ENCODE results near the gene ULBP2. TPM values are rescaled to one million over a fixed set of nuclear protein-coding genes. Genes with fewer than 3 reads are reported as not detected.
"Not testable (repeated sequence)": the region's sequence is repeated elsewhere in the genome, so short reads cannot be mapped to it uniquely, and the experiment has no call there.

The ULBP2 gene
- total RNA-seq, 1 experiment from 2014 or later, result 0.56 TPM

GRCh38 chr6:149967999-149968398 lies 26.2 kb downstream of the ULBP2 start:
- H2AFZ ChIP-seq (ENCODE audit: low read length); H3K4me1 ChIP-seq (ENCODE audit: low read length); H3K9ac ChIP-seq (ENCODE audit: low read length); H3K36me3 ChIP-seq (ENCODE audit: insufficient read depth, low read length); H3K27ac ChIP-seq (ENCODE audit: low read length); H3K27me3 ChIP-seq (ENCODE audit: low read length); H3K9me3 ChIP-seq (ENCODE audit: low read length); DNase-seq; H3K79me2 ChIP-seq (ENCODE audit: low read length); H3K4me2 ChIP-seq (ENCODE audit: low read depth, low read length, poor library complexity, severe bottlenecking); H4K20me1 ChIP-seq (ENCODE audit: insufficient read depth, low read depth, low read length); H3K9me2 ChIP-seq (replicated peaks; ENCODE audit: insufficient read depth, low read length); H3K4me3 ChIP-seq (ENCODE audit: low read length): not testable (repeated sequence)

DNA sequence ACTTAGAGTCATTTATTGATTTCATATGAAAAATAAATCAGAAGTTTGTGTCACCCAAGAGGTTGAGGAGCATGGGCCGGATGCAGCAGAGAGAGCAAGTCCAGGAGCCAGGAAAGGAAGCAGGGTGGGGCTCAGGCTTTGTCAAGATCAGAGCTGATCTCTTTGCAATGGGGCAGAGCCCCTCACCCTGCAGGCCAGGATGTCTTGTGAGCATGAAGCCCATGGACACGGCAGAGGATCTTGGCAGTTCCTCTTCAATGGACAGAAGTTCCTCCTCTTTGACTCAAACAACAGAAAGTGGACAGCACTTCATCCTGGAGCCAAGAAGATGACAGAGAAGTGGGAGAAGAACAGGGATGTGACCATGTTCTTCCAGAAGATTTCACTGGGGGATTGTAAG lies 27.1 kb downstream of the ULBP2 start:
- not testable (repeated sequence) for H3K4me2 ChIP-seq (ENCODE audit: low read depth, low read length, poor library complexity, severe bottlenecking); H3K79me2 ChIP-seq (ENCODE audit: low read length); H3K9me2 ChIP-seq (replicated peaks; ENCODE audit: insufficient read depth, low read length); H4K20me1 ChIP-seq (ENCODE audit: insufficient read depth, low read depth, low read length); H3K9me3 ChIP-seq (ENCODE audit: low read length); H3K4me3 ChIP-seq (ENCODE audit: low read length); DNase-seq; H3K27ac ChIP-seq (ENCODE audit: low read length); H3K9ac ChIP-seq (ENCODE audit: low read length); H3K4me1 ChIP-seq (ENCODE audit: low read length); H3K36me3 ChIP-seq (ENCODE audit: insufficient read depth, low read length); H2AFZ ChIP-seq (ENCODE audit: low read length); H3K27me3 ChIP-seq (ENCODE audit: low read length)

DNA sequence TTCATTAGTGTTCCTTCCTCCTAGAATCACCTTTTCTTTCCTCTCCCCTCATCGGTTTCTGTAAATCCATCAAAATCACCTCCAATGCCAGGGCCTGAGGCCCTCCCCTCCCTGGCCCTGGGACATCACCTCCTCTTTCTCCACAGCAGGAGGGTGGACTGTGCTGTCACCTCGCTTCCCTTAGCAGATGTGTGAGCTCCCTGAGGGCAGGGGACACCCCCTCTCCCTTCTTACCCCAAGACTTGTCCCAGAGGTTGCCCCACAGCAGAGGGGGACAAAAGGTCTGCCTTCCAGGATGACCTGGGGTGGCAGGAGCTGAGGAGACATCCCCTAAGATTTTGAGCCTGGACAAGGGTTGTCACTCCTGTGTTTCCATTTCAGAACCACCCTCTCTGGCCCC lies 27.8 kb downstream of the ULBP2 start:
- Histone ChIP-seq H3K79me2 (ENCODE audit: low read length) (no peaks in the 10 kb centered on the region), H3K27ac (ENCODE audit: low read length) (no peak overlapping the region), H2AFZ (ENCODE audit: low read length) (no peak overlapping the region), H3K36me3 (ENCODE audit: insufficient read depth, low read length) (no peaks in the 10 kb centered on the region), H3K9me2 (replicated peaks; ENCODE audit: insufficient read depth, low read length) (no peaks in the 10 kb centered on the region), H3K4me3 (ENCODE audit: low read length) (no peak overlapping the region), H3K4me2 (ENCODE audit: low read depth, low read length, poor library complexity, severe bottlenecking) (no peak overlapping the region), H4K20me1 (ENCODE audit: insufficient read depth, low read depth, low read length) (no peaks in the 10 kb centered on the region), H3K9me3 (ENCODE audit: low read length) (no peaks in the 10 kb centered on the region), H3K9ac (ENCODE audit: low read length) (no peak overlapping the region), H3K4me1 (ENCODE audit: low read length) (no peaks in the 10 kb centered on the region), H3K27me3 (ENCODE audit: low read length) (no peaks in the 10 kb centered on the region)
- no peak for DNase-seq

DNA sequence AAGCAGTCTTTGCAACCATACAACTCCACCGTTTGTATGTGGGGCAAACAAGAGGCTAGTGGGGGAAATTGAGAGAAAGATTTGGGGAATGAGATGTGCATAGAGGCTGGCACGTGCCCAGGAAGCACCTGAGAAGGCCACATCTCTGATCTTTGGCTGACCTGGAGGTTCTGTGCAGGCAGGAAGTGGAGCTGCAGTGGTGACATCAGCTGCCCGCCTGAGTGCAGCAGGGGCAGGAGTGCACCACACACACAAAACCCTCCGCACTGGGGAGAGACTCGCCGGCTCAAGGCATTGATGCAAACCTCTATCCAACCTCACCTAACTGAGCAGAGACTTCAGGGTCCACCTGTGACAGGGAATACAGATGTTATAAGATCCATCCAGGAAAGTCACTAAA lies 32.6 kb downstream of the ULBP2 start:
- H2AFZ ChIP-seq (ENCODE audit: low read length); H3K27ac ChIP-seq (ENCODE audit: low read length); H3K4me1 ChIP-seq (ENCODE audit: low read length); H3K4me3 ChIP-seq (ENCODE audit: low read length); H3K27me3 ChIP-seq (ENCODE audit: low read length); H3K79me2 ChIP-seq (ENCODE audit: low read length); H3K9ac ChIP-seq (ENCODE audit: low read length); H4K20me1 ChIP-seq (ENCODE audit: insufficient read depth, low read depth, low read length); H3K9me2 ChIP-seq (replicated peaks; ENCODE audit: insufficient read depth, low read length); H3K4me2 ChIP-seq (ENCODE audit: low read depth, low read length, poor library complexity, severe bottlenecking); H3K36me3 ChIP-seq (ENCODE audit: insufficient read depth, low read length); H3K9me3 ChIP-seq (ENCODE audit: low read length): not testable (repeated sequence)
- peak; percentile 43 for DNase-seq

DNA sequence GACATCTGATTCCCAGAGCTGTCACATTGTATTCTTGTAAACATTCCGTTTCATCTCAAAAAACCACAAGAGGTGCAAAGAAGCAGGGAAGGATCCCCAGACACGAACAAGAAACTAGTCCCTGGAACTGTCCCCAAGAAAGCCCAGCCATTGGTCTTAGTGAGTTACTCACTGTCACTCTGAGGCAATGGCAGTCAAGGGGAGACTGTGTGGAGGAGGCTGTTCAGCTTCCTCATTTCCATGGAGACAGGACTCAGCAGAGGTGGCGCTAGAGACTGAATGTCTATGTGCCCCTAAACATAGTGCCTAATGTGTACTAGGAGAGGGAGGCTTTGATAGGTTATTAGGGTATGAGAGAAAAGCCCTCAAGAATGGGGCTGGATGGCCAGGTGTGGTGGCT lies 33.0 kb downstream of the ULBP2 start:
- DNase-seq, result peak; percentile 70
- no peaks in the 10 kb centered on the region for H3K4me1 ChIP-seq (ENCODE audit: low read length)
- no peaks in the 10 kb centered on the region for H3K36me3 ChIP-seq (ENCODE audit: insufficient read depth, low read length)
- no peaks in the 10 kb centered on the region for H4K20me1 ChIP-seq (ENCODE audit: insufficient read depth, low read depth, low read length)
- H3K27ac ChIP-seq (ENCODE audit: low read length), result no peak overlapping the region
- no peak overlapping the region for H3K4me3 ChIP-seq (ENCODE audit: low read length)
- no peaks in the 10 kb centered on the region for H3K79me2 ChIP-seq (ENCODE audit: low read length)
- H3K4me2 ChIP-seq (ENCODE audit: low read depth, low read length, poor library complexity, severe bottlenecking), result no peak overlapping the region
- no peak overlapping the region for H3K9ac ChIP-seq (ENCODE audit: low read length)
- no peaks in the 10 kb centered on the region for H3K27me3 ChIP-seq (ENCODE audit: low read length)
- H2AFZ ChIP-seq (ENCODE audit: low read length), result no peak overlapping the region
- no peaks in the 10 kb centered on the region for H3K9me2 ChIP-seq (replicated peaks; ENCODE audit: insufficient read depth, low read length)
- no peaks in the 10 kb centered on the region for H3K9me3 ChIP-seq (ENCODE audit: low read length)

- Histone ChIP-seq H3K36me3 (ENCODE audit: insufficient read depth, low read length) (no peaks in the 10 kb centered on the region), H3K9me3 (ENCODE audit: low read length) (no peaks in the 10 kb centered on the region), H4K20me1 (ENCODE audit: insufficient read depth, low read depth, low read length) (no peaks in the 10 kb centered on the region), H3K27me3 (ENCODE audit: low read length) (no peaks in the 10 kb centered on the region), H3K4me1 (ENCODE audit: low read length) (no peaks in the 10 kb centered on the region), H3K9me2 (replicated peaks; ENCODE audit: insufficient read depth, low read length) (no peaks in the 10 kb centered on the region), H3K4me2 (ENCODE audit: low read depth, low read length, poor library complexity, severe bottlenecking) (no peak overlapping the region), H3K79me2 (ENCODE audit: low read length) (no peaks in the 10 kb centered on the region), H3K4me3 (ENCODE audit: low read length) (no peak overlapping the region), H3K9ac (ENCODE audit: low read length) (no peak overlapping the region), H2AFZ (ENCODE audit: low read length) (no peak overlapping the region), H3K27ac (ENCODE audit: low read length) (no peak overlapping the region)
- DNase-seq, result no peak
Observed at GRCh38 chr6:149975400-149975799, 33.6 kb downstream of the ULBP2 start.

DNA sequence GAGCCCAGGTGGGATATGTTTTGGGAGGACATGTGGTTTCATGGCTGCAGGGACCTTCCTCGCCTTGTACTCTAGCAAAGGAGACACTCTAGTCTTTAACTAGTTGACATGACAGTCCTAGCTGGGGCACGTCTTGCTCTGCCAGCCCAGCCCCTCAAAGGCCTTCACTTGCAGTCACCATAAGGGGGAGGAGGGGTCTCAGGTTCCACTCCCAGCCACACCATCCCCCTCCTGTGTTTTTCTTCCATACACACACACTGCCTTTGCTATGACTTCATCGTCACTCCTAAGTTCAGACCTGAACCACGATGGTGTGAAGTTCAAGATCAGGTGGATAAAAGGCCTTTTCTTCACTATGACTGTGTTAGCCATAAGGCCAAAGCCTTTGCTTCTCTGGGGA lies 35.4 kb downstream of the ULBP2 start:
- no peaks in the 10 kb centered on the region for H3K9me3 ChIP-seq (ENCODE audit: low read length)
- no peaks in the 10 kb centered on the region for H3K4me1 ChIP-seq (ENCODE audit: low read length)
- H3K9ac ChIP-seq (ENCODE audit: low read length), result no peak overlapping the region
- DNase-seq, result no peak
- no peaks in the 10 kb centered on the region for H3K9me2 ChIP-seq (replicated peaks; ENCODE audit: insufficient read depth, low read length)
- no peak overlapping the region for H2AFZ ChIP-seq (ENCODE audit: low read length)
- H4K20me1 ChIP-seq (ENCODE audit: insufficient read depth, low read depth, low read length), result no peaks in the 10 kb centered on the region
- no peak overlapping the region for H3K4me2 ChIP-seq (ENCODE audit: low read depth, low read length, poor library complexity, severe bottlenecking)
- no peak overlapping the region for H3K4me3 ChIP-seq (ENCODE audit: low read length)
- H3K79me2 ChIP-seq (ENCODE audit: low read length), result no peaks in the 10 kb centered on the region
- H3K27ac ChIP-seq (ENCODE audit: low read length), result no peak overlapping the region
- no peaks in the 10 kb centered on the region for H3K27me3 ChIP-seq (ENCODE audit: low read length)
- no peaks in the 10 kb centered on the region for H3K36me3 ChIP-seq (ENCODE audit: insufficient read depth, low read length)

GRCh38 chr6:149978610-149979009 lies 36.8 kb downstream of the ULBP2 start:
- no peaks in the 10 kb centered on the region for H4K20me1 ChIP-seq (ENCODE audit: insufficient read depth, low read depth, low read length)
- no peak overlapping the region for H3K4me2 ChIP-seq (ENCODE audit: low read depth, low read length, poor library complexity, severe bottlenecking)
- no peak overlapping the region for H3K9ac ChIP-seq (ENCODE audit: low read length)
- no peaks in the 10 kb centered on the region for H3K4me1 ChIP-seq (ENCODE audit: low read length)
- no peaks in the 10 kb centered on the region for H3K36me3 ChIP-seq (ENCODE audit: insufficient read depth, low read length)
- no peaks in the 10 kb centered on the region for H3K27me3 ChIP-seq (ENCODE audit: low read length)
- H3K27ac ChIP-seq (ENCODE audit: low read length), result no peak overlapping the region
- no peaks in the 10 kb centered on the region for H3K9me3 ChIP-seq (ENCODE audit: low read length)
- no peaks in the 10 kb centered on the region for H3K79me2 ChIP-seq (ENCODE audit: low read length)
- no peak overlapping the region for H2AFZ ChIP-seq (ENCODE audit: low read length)
- no peaks in the 10 kb centered on the region for H3K9me2 ChIP-seq (replicated peaks; ENCODE audit: insufficient read depth, low read length)
- no peak for DNase-seq
- H3K4me3 ChIP-seq (ENCODE audit: low read length), result no peak overlapping the region

DNA sequence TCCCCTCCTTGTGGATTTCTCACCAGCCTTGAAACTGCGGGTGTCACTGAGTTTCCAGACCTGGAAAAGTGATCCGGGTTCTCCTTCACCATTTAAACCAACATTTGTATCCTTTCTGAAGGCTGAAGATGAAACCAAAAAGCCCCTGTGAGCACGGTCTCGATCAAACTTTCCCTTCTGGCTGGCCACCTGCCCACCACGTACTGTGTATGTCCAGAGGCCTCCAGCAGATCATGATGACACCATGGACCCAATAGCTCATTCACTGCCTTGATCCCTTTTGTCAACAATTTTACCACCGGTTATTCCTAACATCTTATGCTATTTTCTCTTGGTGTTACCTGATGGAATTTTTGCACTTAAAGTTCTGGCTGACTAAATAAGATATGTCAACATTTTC lies 37.5 kb downstream of the ULBP2 start:
- H3K4me1 ChIP-seq (ENCODE audit: low read length), result no peaks in the 10 kb centered on the region
- H3K79me2 ChIP-seq (ENCODE audit: low read length), result no peaks in the 10 kb centered on the region
- no peak overlapping the region for H3K4me2 ChIP-seq (ENCODE audit: low read depth, low read length, poor library complexity, severe bottlenecking)
- no peak overlapping the region for H3K4me3 ChIP-seq (ENCODE audit: low read length)
- H4K20me1 ChIP-seq (ENCODE audit: insufficient read depth, low read depth, low read length), result no peaks in the 10 kb centered on the region
- H3K36me3 ChIP-seq (ENCODE audit: insufficient read depth, low read length), result no peaks in the 10 kb centered on the region
- no peaks in the 10 kb centered on the region for H3K9me3 ChIP-seq (ENCODE audit: low read length)
- DNase-seq, result no peak
- no peak overlapping the region for H3K27ac ChIP-seq (ENCODE audit: low read length)
- H3K9ac ChIP-seq (ENCODE audit: low read length), result no peak overlapping the region
- H2AFZ ChIP-seq (ENCODE audit: low read length), result no peak overlapping the region
- H3K9me2 ChIP-seq (replicated peaks; ENCODE audit: insufficient read depth, low read length), result no peaks in the 10 kb centered on the region
- H3K27me3 ChIP-seq (ENCODE audit: low read length), result no peaks in the 10 kb centered on the region

All from Karpas-422 (cell line).